Lower leg skin (tissue), 4 donors: ENCODE measurements around the gene ZNF263. TPM values are rescaled to one million over a fixed set of nuclear protein-coding genes. Genes with fewer than 3 reads are reported as not detected.
A peak's percentile ranks its signal among the peaks of the same experiment; 100 is the strongest.

Source experiments
- DNase-seq, 2 donors: peaks; one replicate each; pipeline ENCODE4 v3.0.0-alpha.2; 2019; ENCODE audit warnings: low spot score in 2 of 2
- H3K4me3 ChIP-seq: fragments of 200-600 bp; sonication (generic); 2 replicates; pipeline ENCODE4 v1.5.1; 2017; ENCODE audit warnings: mild to moderate bottlenecking, low read depth; ENCODE audit not compliant: poor library complexity, severe bottlenecking
- CTCF ChIP-seq, 3 donors: fragments of 450-650 bp; IDR thresholded peaks; one replicate each; pipeline ENCODE4 v1.5.1; 2016; ENCODE audit warnings: antibody characterized with exemption in 3 of 3, mild to moderate bottlenecking in 3 of 3, moderate library complexity in 2 of 3
- POLR2A ChIP-seq, 2 donors: fragments of 450-650 bp; IDR thresholded peaks; one replicate each; pipeline ENCODE4 v1.6.1; 2016 to 2017; ENCODE audit warnings: antibody characterized with exemption in 2 of 2, mild to moderate bottlenecking in 1 of 2, moderate library complexity in 1 of 2
- WGBS, 2 donors: methylation state at CpG; one replicate each; pipeline ENCODE4 v1.1.5; 2018; 5-methylcytosine and 5-hydroxymethylcytosine counted together
- intact Hi-C: fragments of 100-400 bp; cut with DNase I; formaldehyde crosslinking; loops from one replicate; pipeline ENCODE4 v1.15.0; 2023; ENCODE audit warnings: low total_unique reads
- total RNA-seq, 4 donors: library from RNA; depleted of rRNA; stranded (reverse); fragments of >200 nt; gene quantifications; one replicate each; pipeline ENCODE4 v1.1.0, GENCODE V29; 2016

ZNF263 gene
- total RNA-seq, 4 donors from 2014 or later = 40.4 to 62.3 (median 55.2) TPM

- intact Hi-C loops = no loop called here
- peak in 1 of 2 donors; percentile 31 for DNase-seq
- H3K4me3 ChIP-seq = peak overlapping the region; percentile 94
- 12 to 14% methylated on average over 23 to 30 of the region's 56 CpGs for WGBS, 2 donors
- TF ChIP-seq POLR2A (IDR thresholded peaks at IDR 0.05) (no peak), CTCF (IDR thresholded peaks at IDR 0.05) (no peak)
Observed at GRCh38 chr16:3283543-3284447, 504 bp downstream of the ZNF263 start.

GRCh38 chr16:3285131-3285530 lies 1.8 kb downstream of the ZNF263 start:
- TF ChIP-seq POLR2A (IDR thresholded peaks at IDR 0.05) = no peak
- no peak for TF ChIP-seq CTCF (IDR thresholded peaks at IDR 0.05)
- no peak overlapping the region for H3K4me3 ChIP-seq
- WGBS, 2 donors = 81 to 86% methylated on average over 6 of the region's 6 CpGs
- no peak for DNase-seq
- intact Hi-C loops = no loop called here

GRCh38 chr16:3289998-3290673 lies 6.8 kb downstream of the ZNF263 start:
- no peak overlapping the region for H3K4me3 ChIP-seq
- intact Hi-C loops = no loop called here
- DNase-seq = no peak
- TF ChIP-seq POLR2A (IDR thresholded peaks at IDR 0.05) (no peak), CTCF (IDR thresholded peaks at IDR 0.05) (no peak)
- 95 to 99% methylated on average over 16 of the region's 16 CpGs for WGBS, 2 donors

- 95 to 100% methylated on average over 3 of the region's 3 CpGs for WGBS, 2 donors
- H3K4me3 ChIP-seq = no peak overlapping the region
- no peak for DNase-seq
- TF ChIP-seq CTCF (IDR thresholded peaks at IDR 0.05) (no peak), POLR2A (IDR thresholded peaks at IDR 0.05) (no peak)
- intact Hi-C loops = no loop called here
Observed at GRCh38 chr16:3292604-3293003, 9.3 kb downstream of the ZNF263 start.

- WGBS, 2 donors = 39 to 44% methylated on average over 19 to 45 of the region's 45 CpGs
- intact Hi-C loops = loop anchor here (5.0 kb wide), 1 partner anchor 113 kb away; no protein-coding TSS in a partner anchor
- DNase-seq = no peak
- H3K4me3 ChIP-seq = no peak overlapping the region
- no peak for TF ChIP-seq CTCF (IDR thresholded peaks at IDR 0.05)
- no peak for TF ChIP-seq POLR2A (IDR thresholded peaks at IDR 0.05)
Observed at GRCh38 chr16:3295209-3295608, 11.9 kb downstream of the ZNF263 start.
